Upper lobe of left lung (tissue), 4 donors: Measurements from ENCODE around the gene RNU1-4.

Source experiments
- CTCF ChIP-seq, 6 experiments: fragments of 450-650 bp in 4 of 6; fragments of 200-600 bp in 2 of 6; sonication (generic) in 2 of 6; IDR thresholded peaks; one replicate each; pipeline ENCODE4 v1.5.1; 2016 to 2019; ENCODE audit warnings: antibody characterized with exemption in 6 of 6
- POLR2A ChIP-seq, 4 donors: fragments of 450-650 bp; IDR thresholded peaks; one replicate each; pipeline ENCODE4 v1.5.1; 2016 to 2017; ENCODE audit warnings: antibody characterized with exemption in 4 of 4, mild to moderate bottlenecking in 2 of 4
- POLR2AphosphoS5 ChIP-seq, 2 donors: sonication (generic); formaldehyde crosslinking; IDR thresholded peaks; one replicate each; pipeline ENCODE4 v1.5.1; 2017; ENCODE audit warnings: antibody characterized with exemption in 2 of 2

DNA sequence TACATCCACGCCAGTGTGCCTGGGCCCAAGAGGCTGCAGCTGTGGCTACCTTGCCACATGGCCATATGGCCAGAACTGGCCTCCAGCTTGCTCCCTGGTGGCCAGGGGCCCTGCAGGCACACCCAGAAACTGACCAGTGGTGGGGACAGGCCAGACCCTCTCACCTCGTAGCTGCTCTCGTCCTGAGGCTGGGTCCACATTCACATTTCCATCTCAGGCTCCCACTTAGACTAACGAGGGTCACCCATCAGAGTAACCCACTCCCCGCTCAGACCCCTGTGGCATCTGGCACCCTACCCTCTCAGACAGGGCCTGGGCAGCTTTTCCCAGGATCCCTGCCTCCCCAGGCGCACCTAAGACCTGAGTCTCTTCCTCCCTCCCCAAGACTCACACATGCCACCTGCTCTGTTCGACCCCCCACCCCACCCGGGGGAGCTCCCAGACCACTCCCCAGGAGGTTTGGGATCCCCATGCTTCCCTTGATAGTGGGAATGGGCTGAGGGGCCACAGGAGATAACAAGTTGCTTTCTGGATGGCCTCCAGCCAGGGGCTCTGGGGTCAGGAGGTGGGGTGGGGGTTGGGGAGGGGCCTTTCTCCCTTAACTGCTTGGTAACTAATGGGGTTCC, 21.3 kb upstream of the RNU1-4 start:
- TF ChIP-seq POLR2AphosphoS5 (IDR thresholded peaks at IDR 0.05): no peak
- TF ChIP-seq CTCF (IDR thresholded peaks at IDR 0.05): no peak
- no peak for TF ChIP-seq POLR2A (IDR thresholded peaks at IDR 0.05)
